ENCODE results near the gene ZNF576. TPM values are rescaled to one million over a fixed set of nuclear protein-coding genes. Genes with fewer than 3 reads are reported as not detected.

Gene ZNF576
- polyA plus RNA-seq, 1 experiment = 9.3 TPM

DNA sequence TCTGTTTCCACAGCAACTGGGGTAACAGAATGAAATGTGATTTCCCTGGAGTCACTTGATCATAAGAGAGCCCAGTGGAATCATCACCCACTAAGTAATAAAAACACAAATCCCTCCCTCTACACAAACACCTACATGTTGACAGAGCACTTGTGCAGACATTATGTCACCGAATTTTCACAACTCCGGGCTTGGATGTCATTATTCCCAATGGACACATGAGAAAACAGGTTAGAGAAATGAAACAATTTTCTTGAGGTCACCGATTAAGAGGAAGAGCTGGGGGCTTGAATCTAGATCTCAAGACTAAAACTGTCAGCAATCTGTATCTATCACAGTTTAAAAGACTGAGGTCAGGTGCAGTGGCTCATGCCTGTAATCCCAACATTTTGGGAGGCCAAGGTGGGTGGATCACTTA lies 24.2 kb upstream of the ZNF576 start:
- TF ChIP-seq, protein P1, sequence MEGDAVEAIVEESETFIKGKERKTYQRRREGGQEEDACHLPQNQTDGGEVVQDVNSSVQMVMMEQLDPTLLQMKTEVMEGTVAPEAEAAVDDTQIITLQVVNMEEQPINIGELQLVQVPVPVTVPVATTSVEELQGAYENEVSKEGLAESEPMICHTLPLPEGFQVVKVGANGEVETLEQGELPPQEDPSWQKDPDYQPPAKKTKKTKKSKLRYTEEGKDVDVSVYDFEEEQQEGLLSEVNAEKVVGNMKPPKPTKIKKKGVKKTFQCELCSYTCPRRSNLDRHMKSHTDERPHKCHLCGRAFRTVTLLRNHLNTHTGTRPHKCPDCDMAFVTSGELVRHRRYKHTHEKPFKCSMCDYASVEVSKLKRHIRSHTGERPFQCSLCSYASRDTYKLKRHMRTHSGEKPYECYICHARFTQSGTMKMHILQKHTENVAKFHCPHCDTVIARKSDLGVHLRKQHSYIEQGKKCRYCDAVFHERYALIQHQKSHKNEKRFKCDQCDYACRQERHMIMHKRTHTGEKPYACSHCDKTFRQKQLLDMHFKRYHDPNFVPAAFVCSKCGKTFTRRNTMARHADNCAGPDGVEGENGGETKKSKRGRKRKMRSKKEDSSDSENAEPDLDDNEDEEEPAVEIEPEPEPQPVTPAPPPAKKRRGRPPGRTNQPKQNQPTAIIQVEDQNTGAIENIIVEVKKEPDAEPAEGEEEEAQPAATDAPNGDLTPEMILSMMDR (IDR thresholded peaks at IDR 0.05; ENCODE audit: low read depth, low read length) = no peak
- H3K27ac ChIP-seq (ENCODE audit: low read depth, low read length) = no peak overlapping the region
- H3K4me3 ChIP-seq (ENCODE audit: low read depth, low read length) = no peak overlapping the region
- peaks cover 3% of the 10 kb centered on the region; the same call in 1 of the 2 replicates for H3K9me3 ChIP-seq (ENCODE audit: control insufficient read depth, insufficient read depth, low read length)
- H3K27me3 ChIP-seq (ENCODE audit: control insufficient read depth, insufficient read depth, low read length) = no peaks in the 10 kb centered on the region
- POLR2A ChIA-PET = no interaction called here
- CTCF ChIA-PET = no interaction called here
- no peak for DNase-seq (ENCODE audit: low read depth, low spot score)

DNA sequence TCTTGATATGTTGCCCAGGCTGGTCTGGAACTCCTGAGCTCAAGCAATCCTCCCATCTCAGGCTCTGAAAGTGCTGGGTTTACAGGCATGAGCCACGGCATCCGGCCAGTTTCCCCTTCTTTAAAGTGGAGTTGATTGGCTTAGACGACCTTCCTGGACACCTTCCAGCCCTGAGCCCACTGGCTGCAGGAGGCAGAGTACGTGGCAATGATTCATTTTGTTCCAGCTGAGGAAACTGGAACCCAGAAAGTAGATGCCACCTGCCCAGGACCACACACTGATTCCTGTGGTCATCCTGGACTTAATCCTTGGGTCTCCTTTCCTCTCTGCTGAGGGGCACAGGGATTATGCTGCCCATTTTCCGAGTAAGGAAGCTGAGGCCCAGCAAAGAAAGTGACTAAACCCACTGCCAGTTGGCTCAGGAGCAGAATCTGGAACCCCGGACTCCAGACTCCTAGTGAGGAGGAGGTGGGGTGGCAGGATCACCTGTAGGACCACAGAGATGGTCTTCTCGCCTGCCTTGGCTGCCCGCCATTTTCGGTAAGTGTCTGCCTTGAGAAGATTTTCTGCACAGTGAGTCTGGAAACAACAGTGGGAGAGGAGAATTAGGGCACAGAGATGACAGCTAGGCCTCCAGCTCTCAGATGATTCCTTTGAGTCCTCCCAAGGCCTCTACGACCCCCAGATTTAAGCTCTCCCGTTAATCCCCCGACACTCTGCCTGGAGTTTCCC lies 21.8 kb upstream of the ZNF576 start:
- H3K27me3 ChIP-seq (ENCODE audit: control insufficient read depth, insufficient read depth, low read length) = peaks cover 2% of the 10 kb centered on the region
- H3K9me3 ChIP-seq (ENCODE audit: control insufficient read depth, insufficient read depth, low read length) = peaks cover 3% of the 10 kb centered on the region; the same call in 1 of the 2 replicates
- ChIA-PET CTCF (interaction anchor here (1.0 to 3.0 kb wide), 5 partner anchors 20 to 40 kb away, joined by 3 to 20 read pairs (median 4); partner anchors contain the start of gene ZNF576), POLR2A (interaction anchor here (1.1 to 1.2 kb wide), 3 partner anchors 20 to 41 kb away, joined by 3 to 8 read pairs (median 3); partner anchors contain the start of genes IRGQ, ZNF575 and ZNF576)
- H3K4me3 ChIP-seq (ENCODE audit: low read depth, low read length) = peak overlapping the region; percentile 95
- no peak for DNase-seq (ENCODE audit: low read depth, low spot score)
- peak overlapping the region; percentile 61 for H3K27ac ChIP-seq (ENCODE audit: low read depth, low read length)
- TF ChIP-seq, protein P1 (IDR thresholded peaks at IDR 0.05; ENCODE audit: low read depth, low read length) = no peak

DNA sequence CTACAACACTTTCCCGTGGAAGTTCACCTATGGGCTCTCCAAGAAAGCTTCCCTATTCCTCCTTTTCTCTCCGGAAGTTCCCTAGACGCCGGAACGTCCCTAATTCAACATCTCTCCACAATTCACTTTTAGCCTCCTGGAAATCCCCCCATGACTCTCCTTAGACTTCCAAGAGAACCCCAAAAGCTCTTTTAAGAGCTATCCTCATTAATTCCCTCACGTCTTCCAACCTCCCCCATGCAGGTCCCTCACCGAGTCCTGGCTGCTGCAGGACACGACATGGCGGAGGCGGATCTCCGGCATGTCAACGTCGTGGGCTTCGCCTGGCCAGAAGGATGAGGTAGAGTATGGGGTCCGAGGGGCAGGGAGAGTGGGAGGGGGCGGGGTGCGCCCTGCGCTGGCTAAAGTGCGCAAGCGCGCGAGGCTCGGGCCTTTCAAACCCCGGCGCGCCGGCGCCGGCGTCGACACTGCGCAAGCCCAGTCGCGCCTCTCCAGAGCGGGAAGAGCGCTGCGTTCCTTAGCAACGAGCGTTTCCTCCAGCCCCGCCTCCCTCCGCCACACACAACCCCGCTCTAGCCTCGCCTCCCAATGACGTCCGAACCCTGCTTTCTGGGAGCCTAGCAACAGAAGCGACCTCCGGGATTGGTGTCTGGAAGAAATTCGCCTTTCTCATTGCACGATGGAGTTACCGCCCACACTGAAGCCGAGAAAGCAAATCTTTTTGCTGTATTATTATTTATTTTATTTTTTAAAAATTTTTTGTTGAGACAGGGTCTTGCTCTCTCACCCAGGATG lies 21.0 kb upstream of the ZNF576 start, which contains the start of the genes PINLYP and XRCC1:
TSS of gene PINLYP (plus strand) at position 646 of the 795 bp plus-strand sequence. CDS start 1,391 bp downstream, outside the sequence.
TSS of gene XRCC1 (minus strand) at position 372 of the 795 bp plus-strand sequence. CDS start at position 303, 69 bp downstream.
- Histone ChIP-seq H3K9me3 (ENCODE audit: control insufficient read depth, insufficient read depth, low read length) (peaks cover 3% of the 10 kb centered on the region; the same call in 1 of the 2 replicates), H3K4me3 (ENCODE audit: low read depth, low read length) (peak within 1 kb of the TSS; percentile 95), H3K27me3 (ENCODE audit: control insufficient read depth, insufficient read depth, low read length) (peaks cover 2% of the 10 kb centered on the region), H3K27ac (ENCODE audit: low read depth, low read length) (peak within 1 kb of the TSS; percentile 61)
- ChIA-PET POLR2A (interaction anchor here (1.1 kb wide), 2 partner anchors 21 to 42 kb away, joined by 3 to 8 read pairs; partner anchors contain the start of genes IRGQ, ZNF575 and ZNF576), CTCF (interaction anchor here (1.3 to 3.0 kb wide), 3 partner anchors 19 to 21 kb away, joined by 3 to 20 read pairs (median 6); partner anchors contain the start of gene ZNF576)
- TF ChIP-seq, protein P1 (IDR thresholded peaks at IDR 0.05; ENCODE audit: low read depth, low read length) = peak; percentile 6; the same call in 1 of the 2 replicates
- peak; percentile 94 for DNase-seq (ENCODE audit: low read depth, low spot score)

DNA sequence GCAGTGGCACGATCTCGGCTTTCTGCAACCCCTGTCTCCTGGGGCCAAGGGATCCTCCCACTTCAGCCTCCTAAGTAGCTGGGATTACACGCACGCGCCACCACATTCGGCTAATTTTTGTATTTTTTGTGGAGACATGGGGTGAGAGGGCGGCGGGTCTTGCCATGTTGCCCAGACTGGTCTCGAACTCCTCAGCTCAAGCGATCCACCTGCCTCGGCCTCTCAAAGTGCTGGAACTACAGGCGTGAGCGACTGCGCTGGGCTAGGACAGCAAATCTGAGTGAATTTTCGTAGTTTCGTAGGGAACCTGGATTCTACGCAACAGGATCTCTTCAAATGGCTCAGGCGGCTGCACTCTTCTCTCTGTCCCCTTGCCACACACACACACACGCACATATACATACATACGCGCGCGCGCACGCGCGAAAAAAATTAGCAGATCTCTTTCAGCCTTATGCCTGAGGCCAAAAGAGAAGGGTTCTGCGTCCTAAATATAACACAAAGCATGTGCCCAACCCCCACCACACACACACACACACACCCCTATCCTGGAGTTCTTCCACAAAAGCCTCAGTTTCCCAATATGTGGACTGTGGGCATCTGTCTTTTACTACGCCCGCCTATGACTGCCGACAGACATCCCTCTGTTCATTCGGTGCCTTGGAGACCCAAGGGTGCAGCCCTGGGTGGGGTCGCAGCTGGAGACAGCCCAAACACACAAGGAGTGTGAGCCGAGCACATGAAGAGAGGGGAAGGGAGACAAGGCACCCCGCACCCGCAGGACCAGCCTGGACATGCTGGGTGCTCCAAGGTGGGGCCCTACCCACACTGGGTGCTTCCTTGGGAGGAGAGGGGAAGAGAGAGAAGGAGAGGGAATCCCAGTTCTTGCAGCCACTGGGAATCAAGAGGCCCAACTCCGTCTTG lies 20.2 kb upstream of the ZNF576 start:
- H3K9me3 ChIP-seq (ENCODE audit: control insufficient read depth, insufficient read depth, low read length) = peaks cover 3% of the 10 kb centered on the region; the same call in 1 of the 2 replicates
- no peak for DNase-seq (ENCODE audit: low read depth, low spot score)
- TF ChIP-seq, protein P1 (IDR thresholded peaks at IDR 0.05; ENCODE audit: low read depth, low read length) = no peak
- peak overlapping the region; percentile 61 for H3K27ac ChIP-seq (ENCODE audit: low read depth, low read length)
- ChIA-PET CTCF (interaction anchor here (2.6 to 3.0 kb wide), 2 partner anchors 18 to 21 kb away, joined by 6 to 20 read pairs; no protein-coding TSS in a partner anchor), POLR2A (no interaction called here)
- peaks cover 2% of the 10 kb centered on the region for H3K27me3 ChIP-seq (ENCODE audit: control insufficient read depth, insufficient read depth, low read length)
- H3K4me3 ChIP-seq (ENCODE audit: low read depth, low read length) = peak overlapping the region; percentile 58
